ENCODE results near the gene ALOX12.

DNA sequence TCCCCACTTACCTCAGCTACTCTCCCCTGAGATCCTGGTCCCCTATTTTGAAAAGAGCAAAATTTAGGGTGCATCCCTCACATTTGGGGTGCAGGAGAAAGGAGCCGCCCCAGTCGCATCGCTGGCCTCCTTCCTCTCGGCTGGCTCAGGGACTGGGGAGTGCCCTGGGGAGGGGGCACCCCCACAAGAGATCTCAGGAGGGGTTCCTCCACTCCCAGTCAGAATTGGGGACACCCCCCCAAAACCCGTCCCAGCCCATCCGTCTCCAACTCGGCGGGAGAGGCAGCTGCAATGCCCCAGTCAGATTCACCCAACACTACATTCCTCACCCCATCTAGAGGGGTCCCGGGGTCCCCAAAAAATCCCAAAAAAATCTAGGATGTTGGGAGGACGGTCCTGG, 23.5 kb downstream of the ALOX12 start:
- TF ChIP-seq POLR2AphosphoS5 (IDR thresholded peaks at IDR 0.05; ENCODE audit: borderline replicate concordance, low read depth, low read length) (no peak), EZH2 (IDR thresholded peaks at IDR 0.05) (no peak), FOXP2 (optimal IDR thresholded peaks at IDR 0.05; ENCODE audit: control extremely low read depth, extremely low read length, insufficient read depth) (no peak)
